ENCODE results near the gene PSD2. TPM values are rescaled to one million over a fixed set of nuclear protein-coding genes. Genes with fewer than 3 reads are reported as not detected.

The PSD2 gene
- total RNA-seq, 3 donors from 2014 or later (not counting 1 experiment from before 2014, with no cell fraction given), result 1.3 to 2.5 (median 1.3) TPM

GRCh38 chr5:139797856-139798510 lies 2.4 kb downstream of the PSD2 start:
- no peak overlapping the region for H3K4me3 Mint-ChIP-seq
- H3K27ac Mint-ChIP-seq, result no peak overlapping the region
- intact Hi-C loops (cut with micrococcal nuclease), result no loop called here

GRCh38 chr5:139798883-139799282 lies 3.3 kb downstream of the PSD2 start:
- H3K4me3 Mint-ChIP-seq, result no peak overlapping the region
- no peak for TF ChIP-seq CTCF (IDR thresholded peaks at IDR 0.05)
- Histone ChIP-seq H3K36me3 (ENCODE audit: control insufficient read depth, insufficient read depth, low read length) (no peaks in the 10 kb centered on the region), H3K27me3 (ENCODE audit: control insufficient read depth, insufficient read depth, low read length) (peaks cover 36% of the 10 kb centered on the region), H3K27ac (ENCODE audit: low read length) (no peak overlapping the region), H3K9me3 (ENCODE audit: control insufficient read depth, insufficient read depth, low read length) (no peaks in the 10 kb centered on the region), H3K4me1 (ENCODE audit: control insufficient read depth, insufficient read depth, low read length) (peaks cover 12% of the 10 kb centered on the region), H3K4me3 (ENCODE audit: low read length) (no peak overlapping the region)
- WGBS (ENCODE audit: insufficient coverage), result 85% methylated on average over 2 of the region's 2 CpGs
- no peak overlapping the region for H3K27ac Mint-ChIP-seq
- no peaks in the 10 kb centered on the region for H3K9me3 Mint-ChIP-seq
- peaks cover 54 to 62% of the 10 kb centered on the region in 2 donors for H3K27me3 Mint-ChIP-seq (ENCODE audit: low read depth in 2 of 2)
- intact Hi-C loops (cut with micrococcal nuclease), result no loop called here
- H3K4me1 Mint-ChIP-seq, result peaks cover 0 to 6% of the 10 kb centered on the region in 2 donors
- no peaks in the 10 kb centered on the region for H3K36me3 Mint-ChIP-seq
- ATAC-seq, result no peak
- no peak for DNase-seq

More at GRCh38 chr5:139797856-139798510, 2.4 kb downstream of the PSD2 start:
- Mint-ChIP-seq H3K27me3 (ENCODE audit: low read depth in 2 of 2) (peaks cover 58 to 65% of the 10 kb centered on the region in 2 donors), H3K36me3 (no peaks in the 10 kb centered on the region), H3K4me1 (peaks cover 0 to 6% of the 10 kb centered on the region in 2 donors), H3K9me3 (no peaks in the 10 kb centered on the region)
- WGBS (ENCODE audit: insufficient coverage), result 75% methylated on average over 9 of the region's 9 CpGs
- Histone ChIP-seq H3K4me3 (ENCODE audit: low read length) (no peak overlapping the region), H3K36me3 (ENCODE audit: control insufficient read depth, insufficient read depth, low read length) (no peaks in the 10 kb centered on the region), H3K27me3 (ENCODE audit: control insufficient read depth, insufficient read depth, low read length) (peaks cover 40% of the 10 kb centered on the region), H3K4me1 (ENCODE audit: control insufficient read depth, insufficient read depth, low read length) (peaks cover 12% of the 10 kb centered on the region), H3K9me3 (ENCODE audit: control insufficient read depth, insufficient read depth, low read length) (no peaks in the 10 kb centered on the region), H3K27ac (ENCODE audit: low read length) (no peak overlapping the region)
- TF ChIP-seq CTCF (IDR thresholded peaks at IDR 0.05), result no peak
- ATAC-seq (no peak), DNase-seq (no peak)

GRCh38 chr5:139799359-139799758 lies 3.8 kb downstream of the PSD2 start:
- Mint-ChIP-seq H3K36me3 (no peaks in the 10 kb centered on the region), H3K9me3 (no peaks in the 10 kb centered on the region), H3K27me3 (ENCODE audit: low read depth in 2 of 2) (peaks cover 49 to 58% of the 10 kb centered on the region in 2 donors), H3K27ac (no peak overlapping the region), H3K4me1 (peaks cover 0 to 6% of the 10 kb centered on the region in 2 donors), H3K4me3 (no peak overlapping the region)
- H3K27me3 ChIP-seq (ENCODE audit: control insufficient read depth, insufficient read depth, low read length), result peaks cover 32% of the 10 kb centered on the region
- no peak for ATAC-seq
- no peaks in the 10 kb centered on the region for H3K36me3 ChIP-seq (ENCODE audit: control insufficient read depth, insufficient read depth, low read length)
- no peak overlapping the region for H3K4me3 ChIP-seq (ENCODE audit: low read length)
- DNase-seq, result no peak
- no peak overlapping the region for H3K27ac ChIP-seq (ENCODE audit: low read length)
- intact Hi-C loops (cut with micrococcal nuclease), result no loop called here
- H3K9me3 ChIP-seq (ENCODE audit: control insufficient read depth, insufficient read depth, low read length), result no peaks in the 10 kb centered on the region
- peaks cover 12% of the 10 kb centered on the region for H3K4me1 ChIP-seq (ENCODE audit: control insufficient read depth, insufficient read depth, low read length)
- TF ChIP-seq CTCF (IDR thresholded peaks at IDR 0.05), result no peak

- Mint-ChIP-seq H3K36me3 (no peaks in the 10 kb centered on the region), H3K27ac (no peak overlapping the region), H3K9me3 (no peaks in the 10 kb centered on the region), H3K4me1 (no peaks in the 10 kb centered on the region), H3K27me3 (ENCODE audit: low read depth in 2 of 2) (peaks cover 25 to 30% of the 10 kb centered on the region in 2 donors), H3K4me3 (no peak overlapping the region)
- Histone ChIP-seq H3K27ac (ENCODE audit: low read length) (no peak overlapping the region), H3K9me3 (ENCODE audit: control insufficient read depth, insufficient read depth, low read length) (no peaks in the 10 kb centered on the region), H3K27me3 (ENCODE audit: control insufficient read depth, insufficient read depth, low read length) (peaks cover 5% of the 10 kb centered on the region), H3K36me3 (ENCODE audit: control insufficient read depth, insufficient read depth, low read length) (no peaks in the 10 kb centered on the region), H3K4me3 (ENCODE audit: low read length) (no peak overlapping the region), H3K4me1 (ENCODE audit: control insufficient read depth, insufficient read depth, low read length) (no peaks in the 10 kb centered on the region)
- no peak for ATAC-seq
- no peak for TF ChIP-seq CTCF (IDR thresholded peaks at IDR 0.05)
- intact Hi-C loops (cut with micrococcal nuclease), result no loop called here
- no peak for DNase-seq
- WGBS (ENCODE audit: insufficient coverage), result 92% methylated on average over 2 of the region's 2 CpGs
Observed at GRCh38 chr5:139803978-139804377, 8.4 kb downstream of the PSD2 start.
